Measurements from ENCODE around the gene MUS81.
A peak's percentile ranks its signal among the peaks of the same experiment; 100 is the strongest.

Gene MUS81

GRCh38 chr11:65880027-65880426 is 19.8 kb downstream of the MUS81 start:
- in situ Hi-C loops (cut with MboI; ENCODE audit: low pct_unique_long_range_greater_than_20kb, low sequenced_read_pairs, unreplicated experiment) = loop anchor here (5.0 kb wide), 1 partner anchor 107 kb away; no protein-coding TSS in a partner anchor
- no peak for DNase-seq (ENCODE audit: low spot score)
- TF ChIP-seq CTCF (IDR thresholded peaks at IDR 0.05; ENCODE audit: extremely low read depth, insufficient read depth, missing control alignments) = no peak

- no peak for DNase-seq (ENCODE audit: low spot score)
- no peak for TF ChIP-seq CTCF (IDR thresholded peaks at IDR 0.05; ENCODE audit: extremely low read depth, insufficient read depth, missing control alignments)
- in situ Hi-C loops (cut with MboI; ENCODE audit: low pct_unique_long_range_greater_than_20kb, low sequenced_read_pairs, unreplicated experiment) = loop anchor here (5.0 kb wide), 1 partner anchor 106 kb away; no protein-coding TSS in a partner anchor
Measured at GRCh38 chr11:65880844-65881421, 20.7 kb downstream of the MUS81 start.

- in situ Hi-C loops (cut with MboI; ENCODE audit: low pct_unique_long_range_greater_than_20kb, low sequenced_read_pairs, unreplicated experiment) = loop anchor here (5.0 kb wide), 1 partner anchor 105 kb away; no protein-coding TSS in a partner anchor
- TF ChIP-seq CTCF (IDR thresholded peaks at IDR 0.05; ENCODE audit: extremely low read depth, insufficient read depth, missing control alignments) = no peak
- DNase-seq (ENCODE audit: low spot score) = no peak
Measured at GRCh38 chr11:65882120-65883057, 22.2 kb downstream of the MUS81 start.

- DNase-seq (ENCODE audit: low spot score) = no peak
- in situ Hi-C loops (cut with MboI; ENCODE audit: low pct_unique_long_range_greater_than_20kb, low sequenced_read_pairs, unreplicated experiment) = loop anchor here (5.0 kb wide), 1 partner anchor 104 kb away; no protein-coding TSS in a partner anchor
- no peak for TF ChIP-seq CTCF (IDR thresholded peaks at IDR 0.05; ENCODE audit: extremely low read depth, insufficient read depth, missing control alignments)
Measured at GRCh38 chr11:65883058-65883761, 23.0 kb downstream of the MUS81 start.

GRCh38 chr11:65883786-65884715 is 23.8 kb downstream of the MUS81 start:
- in situ Hi-C loops (cut with MboI; ENCODE audit: low pct_unique_long_range_greater_than_20kb, low sequenced_read_pairs, unreplicated experiment) = loop anchor here (5.0 kb wide), 1 partner anchor 103 kb away; no protein-coding TSS in a partner anchor
- DNase-seq (ENCODE audit: low spot score) = no peak
- peak; percentile 18 for TF ChIP-seq CTCF (IDR thresholded peaks at IDR 0.05; ENCODE audit: extremely low read depth, insufficient read depth, missing control alignments)

Data from GM13977 (cell line).